Activated naive CD8-positive, alpha-beta T cell treated with anti-CD3 and anti-CD28 coated beads, Interleukin-2, amount 50 U/mL, for 24 hours (primary cell): ENCODE results near the gene SMYD1.
"Not testable (repeated sequence)": the region's sequence is repeated elsewhere in the genome, so short reads cannot be mapped to it uniquely, and the experiment has no call there.

Experiments used
- ATAC-seq: fragments of 150-1000 bp; cut with Tn5 transposase; one replicate; pipeline ENCODE4 v1.10.0; 2021
- DNase-seq: peaks from one replicate; pipeline ENCODE4 v3.0.0; 2021
- H3K27ac Mint-ChIP-seq: one replicate; pipeline ENCODE4 v1.8.0; 2021; ENCODE audit warnings: mild to moderate bottlenecking, mixed read lengths
- H3K27me3 Mint-ChIP-seq: one replicate; pipeline ENCODE4 v1.8.0; 2021; ENCODE audit warnings: mixed read lengths
- H3K36me3 Mint-ChIP-seq: one replicate; pipeline ENCODE4 v1.8.0; 2021; ENCODE audit warnings: low read depth, mixed read lengths
- H3K4me1 Mint-ChIP-seq: one replicate; pipeline ENCODE4 v1.8.0; 2021; ENCODE audit warnings: mixed read lengths
- H3K4me3 Mint-ChIP-seq: one replicate; pipeline ENCODE4 v1.8.0; 2021; ENCODE audit warnings: mild to moderate bottlenecking, moderate library complexity, mixed read lengths
- H3K9me3 Mint-ChIP-seq: one replicate; pipeline ENCODE4 v1.8.0; 2021; ENCODE audit warnings: mixed read lengths

SMYD1 gene

GRCh38 chr2:88067598-88067997 is at the start of gene SMYD1:
SMYD1 (plus strand) TSS chr2:88067825; CDS start chr2:88067865, 40 bp downstream.
- H3K27me3 Mint-ChIP-seq = no peaks in the 10 kb centered on the region
- H3K4me3 Mint-ChIP-seq = no peak within 1 kb of the TSS
- H3K27ac Mint-ChIP-seq = no peak within 1 kb of the TSS
- no peaks in the 10 kb centered on the region for H3K36me3 Mint-ChIP-seq
- DNase-seq (no peak), ATAC-seq (no peak)
- no peaks in the 10 kb centered on the region for H3K9me3 Mint-ChIP-seq
- no peaks in the 10 kb centered on the region for H3K4me1 Mint-ChIP-seq

DNA sequence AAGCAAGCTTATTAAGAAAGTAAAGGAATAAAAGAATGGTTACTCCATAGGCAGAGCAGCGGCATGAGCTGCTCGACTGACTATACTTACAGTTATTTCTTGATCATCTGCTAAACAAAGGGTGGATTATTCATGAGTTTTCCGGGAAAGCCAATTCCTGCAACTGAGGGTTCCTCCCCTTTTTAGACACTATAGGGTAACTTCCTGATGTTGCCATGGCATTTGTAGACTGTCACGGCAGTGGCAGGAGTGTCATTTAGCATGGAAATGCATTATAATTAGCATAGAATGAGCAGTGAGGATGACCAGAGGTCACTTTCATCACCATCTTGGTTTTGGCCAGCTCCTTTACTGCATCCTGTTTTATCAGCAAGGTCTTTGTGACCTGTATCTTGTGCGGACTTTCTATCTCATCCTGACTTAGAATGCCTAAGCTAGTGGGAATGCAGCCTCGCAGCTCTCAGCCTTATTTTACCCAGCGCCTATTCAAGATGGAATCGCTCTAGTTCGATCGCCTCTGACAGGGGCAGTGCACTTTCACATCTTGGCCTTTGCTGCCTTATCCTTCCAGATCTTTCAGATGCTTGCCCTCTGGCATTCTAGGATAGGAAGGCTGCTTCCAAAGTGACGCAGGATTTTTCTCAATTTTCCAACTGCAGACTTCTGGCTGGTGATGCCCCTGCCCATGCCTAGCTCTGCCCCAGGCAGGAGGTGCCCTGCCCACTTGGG is 49.4 kb upstream of the SMYD1 start:
- ATAC-seq, H3K9me3 Mint-ChIP-seq, DNase-seq, H3K27me3 Mint-ChIP-seq, H3K27ac Mint-ChIP-seq, H3K36me3 Mint-ChIP-seq: not testable (repeated sequence)
- Mint-ChIP-seq H3K4me1 (peaks cover 28% of the 10 kb centered on the region), H3K4me3 (peak overlapping the region; percentile 92)

GRCh38 chr2:88018909-88019308 is 48.7 kb upstream of the SMYD1 start:
- Mint-ChIP-seq H3K9me3 (no peaks in the 10 kb centered on the region), H3K36me3 (no peaks in the 10 kb centered on the region), H3K4me1 (peaks cover 28% of the 10 kb centered on the region), H3K4me3 (no peak overlapping the region), H3K27me3 (no peaks in the 10 kb centered on the region), H3K27ac (no peak overlapping the region)
- no peak for ATAC-seq
- no peak for DNase-seq

GRCh38 chr2:88019985-88020384 is 47.6 kb upstream of the SMYD1 start:
- DNase-seq (no peak), ATAC-seq (no peak)
- H3K36me3 Mint-ChIP-seq = no peaks in the 10 kb centered on the region
- H3K9me3 Mint-ChIP-seq = no peaks in the 10 kb centered on the region
- no peak overlapping the region for H3K4me3 Mint-ChIP-seq
- peaks cover 24% of the 10 kb centered on the region for H3K4me1 Mint-ChIP-seq
- H3K27me3 Mint-ChIP-seq = no peaks in the 10 kb centered on the region
- no peak overlapping the region for H3K27ac Mint-ChIP-seq

DNA sequence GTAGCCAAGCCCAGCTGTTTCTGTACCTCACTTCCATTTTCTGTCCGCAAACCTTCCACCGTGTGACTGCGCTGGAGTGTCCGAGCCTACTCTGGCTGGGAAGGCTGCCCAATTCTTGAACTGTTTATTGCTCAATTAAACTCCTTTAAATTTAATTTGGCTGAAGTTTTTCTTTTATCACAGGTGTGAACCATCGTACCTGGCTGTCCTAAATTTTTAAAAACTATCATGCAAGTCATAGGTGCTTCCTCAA is 45.0 kb upstream of the SMYD1 start:
- Mint-ChIP-seq H3K4me3 (no peak overlapping the region), H3K4me1 (peaks cover 11% of the 10 kb centered on the region), H3K27me3 (no peaks in the 10 kb centered on the region), H3K9me3 (no peaks in the 10 kb centered on the region), H3K27ac (no peak overlapping the region), H3K36me3 (peaks cover 4% of the 10 kb centered on the region)
- DNase-seq (no peak), ATAC-seq (no peak)

- Mint-ChIP-seq H3K27ac (no peak overlapping the region), H3K9me3 (no peaks in the 10 kb centered on the region), H3K36me3 (peaks cover 18% of the 10 kb centered on the region), H3K4me3 (no peak overlapping the region), H3K27me3 (no peaks in the 10 kb centered on the region), H3K4me1 (peaks cover 23% of the 10 kb centered on the region)
- DNase-seq = no peak
- ATAC-seq = no peak
Measured at GRCh38 chr2:88024509-88024908, 43.1 kb upstream of the SMYD1 start.

DNA sequence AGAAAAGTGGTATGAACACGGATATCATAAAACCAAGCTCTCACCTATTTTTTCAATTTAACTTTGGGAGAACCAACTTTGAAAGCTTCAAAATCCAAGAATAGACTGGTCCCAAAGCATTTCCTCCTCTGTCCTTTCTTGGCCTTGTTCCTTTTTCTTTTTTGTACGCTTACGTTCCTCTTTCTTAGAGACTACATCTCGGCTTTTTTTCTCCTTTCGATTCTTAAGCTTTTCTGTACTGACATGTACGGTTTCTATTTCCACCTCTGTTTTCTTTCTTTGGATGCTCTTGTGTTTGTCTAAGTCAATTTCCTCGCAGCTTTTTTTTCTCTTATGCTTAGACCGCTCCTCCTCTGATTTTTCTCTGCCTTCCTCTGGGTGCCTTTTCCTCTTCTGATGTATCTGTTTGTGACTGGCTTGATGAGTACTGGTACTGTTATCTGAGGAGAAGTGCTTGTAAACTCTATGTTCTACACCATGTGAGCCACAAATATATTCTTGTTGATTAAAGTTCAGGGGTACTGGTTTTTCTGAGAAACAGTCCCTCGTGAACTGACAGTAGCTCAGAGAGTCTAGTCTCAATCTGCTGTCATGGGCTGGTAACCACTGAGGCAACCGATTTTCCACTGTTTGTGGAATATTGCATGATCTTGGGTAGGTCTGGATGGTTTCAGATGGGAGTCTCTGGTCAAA is 39.8 kb upstream of the SMYD1 start:
- H3K9me3 Mint-ChIP-seq = no peaks in the 10 kb centered on the region
- H3K27ac Mint-ChIP-seq = peak overlapping the region; percentile 84
- no peaks in the 10 kb centered on the region for H3K27me3 Mint-ChIP-seq
- H3K4me3 Mint-ChIP-seq = peak overlapping the region; percentile 74
- H3K36me3 Mint-ChIP-seq = peaks cover 21% of the 10 kb centered on the region
- DNase-seq (no peak), ATAC-seq (peak; percentile 91)
- peaks cover 23% of the 10 kb centered on the region for H3K4me1 Mint-ChIP-seq

GRCh38 chr2:88028931-88029330 is 38.7 kb upstream of the SMYD1 start:
- Mint-ChIP-seq H3K27me3 (no peaks in the 10 kb centered on the region), H3K36me3 (peaks cover 26% of the 10 kb centered on the region), H3K27ac (peak overlapping the region; percentile 22), H3K9me3 (no peaks in the 10 kb centered on the region), H3K4me1 (peaks cover 23% of the 10 kb centered on the region), H3K4me3 (no peak overlapping the region)
- no peak for ATAC-seq
- DNase-seq = no peak

DNA sequence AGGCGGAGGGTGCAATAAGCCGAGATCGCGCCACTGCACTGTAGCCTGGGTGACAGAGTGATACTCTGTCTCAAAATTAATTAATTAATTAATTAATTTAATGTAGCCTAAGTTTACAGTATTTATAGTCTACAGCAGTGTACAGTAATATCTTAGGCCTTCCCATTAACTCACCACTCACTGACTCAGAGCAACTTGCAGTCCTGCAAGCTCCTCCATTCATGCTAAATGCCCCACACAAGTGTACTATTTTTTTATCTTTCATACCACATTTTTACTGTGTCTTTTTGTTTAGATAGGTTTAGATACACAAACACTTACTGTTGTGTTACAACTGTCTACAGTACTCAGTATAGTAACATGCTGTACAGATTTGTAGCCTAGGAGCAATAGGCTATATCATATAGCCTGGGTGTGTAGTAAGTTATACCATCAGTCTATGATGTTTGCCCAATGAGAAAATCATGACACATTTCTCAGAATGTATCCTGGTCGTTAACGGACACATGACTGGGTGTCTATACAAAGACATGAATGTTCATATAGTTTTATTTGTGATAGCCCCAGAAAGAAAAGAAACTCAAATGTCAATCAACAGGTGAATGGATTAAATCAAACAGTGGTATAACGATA is 35.4 kb upstream of the SMYD1 start:
- peaks cover 46% of the 10 kb centered on the region for H3K36me3 Mint-ChIP-seq
- no peaks in the 10 kb centered on the region for H3K27me3 Mint-ChIP-seq
- H3K9me3 Mint-ChIP-seq = peaks cover 12% of the 10 kb centered on the region
- H3K27ac Mint-ChIP-seq = no peak overlapping the region
- DNase-seq (no peak), ATAC-seq (no peak)
- H3K4me1 Mint-ChIP-seq = peaks cover 36% of the 10 kb centered on the region
- no peak overlapping the region for H3K4me3 Mint-ChIP-seq

DNA sequence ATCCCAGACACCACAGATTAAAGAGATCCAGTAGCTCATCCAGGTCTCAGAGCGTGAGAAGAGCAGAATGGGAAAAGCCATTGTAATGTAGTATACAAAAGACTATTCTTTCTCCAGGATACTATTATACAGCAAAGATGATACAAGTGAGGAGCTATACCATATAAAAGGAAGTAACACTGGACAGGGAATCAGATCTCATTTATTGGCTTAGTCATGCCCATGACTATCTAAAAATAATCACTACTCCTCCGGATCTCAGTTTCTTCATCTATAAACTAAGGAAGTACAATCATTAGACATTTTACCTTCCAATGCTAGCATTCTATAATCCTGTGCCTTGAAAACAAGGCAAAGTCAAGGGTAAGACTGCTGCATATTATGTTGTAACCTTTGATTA is 31.4 kb upstream of the SMYD1 start:
- peaks cover 45% of the 10 kb centered on the region for H3K4me1 Mint-ChIP-seq
- H3K27me3 Mint-ChIP-seq = no peaks in the 10 kb centered on the region
- no peak overlapping the region for H3K4me3 Mint-ChIP-seq
- no peak overlapping the region for H3K27ac Mint-ChIP-seq
- H3K36me3 Mint-ChIP-seq = peaks cover 36% of the 10 kb centered on the region
- ATAC-seq (no peak), DNase-seq (no peak)
- H3K9me3 Mint-ChIP-seq = peaks cover 22% of the 10 kb centered on the region

- ATAC-seq (no peak), DNase-seq (no peak)
- H3K4me3 Mint-ChIP-seq = no peak overlapping the region
- no peaks in the 10 kb centered on the region for H3K27me3 Mint-ChIP-seq
- peaks cover 22% of the 10 kb centered on the region for H3K9me3 Mint-ChIP-seq
- H3K27ac Mint-ChIP-seq = no peak overlapping the region
- H3K4me1 Mint-ChIP-seq = peaks cover 49% of the 10 kb centered on the region
- H3K36me3 Mint-ChIP-seq = peaks cover 36% of the 10 kb centered on the region
Measured at GRCh38 chr2:88036606-88037005, 31.0 kb upstream of the SMYD1 start.

- Mint-ChIP-seq H3K27ac (peak overlapping the region; percentile 92), H3K4me1 (peaks cover 59% of the 10 kb centered on the region), H3K27me3 (no peaks in the 10 kb centered on the region), H3K4me3 (no peak overlapping the region), H3K36me3 (peaks cover 36% of the 10 kb centered on the region), H3K9me3 (peaks cover 22% of the 10 kb centered on the region)
- ATAC-seq = peak; percentile 93
- DNase-seq = no peak
Measured at GRCh38 chr2:88038263-88039105, 29.1 kb upstream of the SMYD1 start.

DNA sequence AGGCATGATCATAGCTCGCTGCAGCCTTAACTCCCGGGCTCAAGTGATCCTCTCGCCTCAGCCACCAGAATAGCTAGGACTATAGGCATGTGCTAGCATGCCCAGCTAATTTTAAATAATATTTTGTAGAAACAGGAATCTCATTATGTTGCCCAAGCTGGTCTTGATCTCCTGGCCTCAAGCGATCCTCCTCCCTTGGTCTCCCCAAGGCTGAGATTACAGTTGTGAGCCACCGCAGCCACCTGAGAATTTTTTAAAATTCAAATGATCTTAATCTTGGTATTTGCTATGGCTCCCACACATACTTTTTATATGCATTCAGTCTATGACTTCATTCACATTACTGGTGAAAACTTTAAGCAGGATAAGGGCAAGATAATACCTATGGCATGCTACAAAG is 25.1 kb upstream of the SMYD1 start:
- H3K4me1 Mint-ChIP-seq = peaks cover 65% of the 10 kb centered on the region
- H3K36me3 Mint-ChIP-seq = peaks cover 13% of the 10 kb centered on the region
- ATAC-seq (no peak), DNase-seq (no peak)
- H3K27me3 Mint-ChIP-seq = no peaks in the 10 kb centered on the region
- H3K9me3 Mint-ChIP-seq = peaks cover 10% of the 10 kb centered on the region
- no peak overlapping the region for H3K4me3 Mint-ChIP-seq
- H3K27ac Mint-ChIP-seq = no peak overlapping the region

DNA sequence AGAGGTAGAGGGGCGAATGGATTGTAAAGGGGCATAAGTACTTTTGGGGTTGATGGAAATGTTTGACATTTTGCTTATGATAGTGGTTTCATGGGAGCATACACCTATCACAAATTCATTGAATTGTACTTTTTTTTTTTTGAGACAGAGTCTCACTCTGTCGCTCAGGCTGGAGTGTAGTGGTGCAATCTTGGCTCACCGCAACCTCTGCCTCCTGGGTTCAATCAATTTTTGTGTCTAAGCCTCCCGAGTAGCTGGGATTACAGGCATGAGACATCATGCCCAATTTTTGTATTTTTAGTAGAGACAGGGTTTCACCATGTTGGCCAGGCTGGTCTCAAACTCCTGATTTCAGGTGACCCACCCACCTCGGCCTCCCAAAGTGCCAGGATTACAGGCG is 22.1 kb upstream of the SMYD1 start:
- H3K9me3 Mint-ChIP-seq, H3K27ac Mint-ChIP-seq, DNase-seq, H3K27me3 Mint-ChIP-seq, ATAC-seq, H3K4me3 Mint-ChIP-seq: not testable (repeated sequence)
- Mint-ChIP-seq H3K36me3 (peaks cover 22% of the 10 kb centered on the region), H3K4me1 (peaks cover 58% of the 10 kb centered on the region)
